Fibroblast of mammary gland (primary cell): ENCODE measurements around the gene HINFP.
"Not testable (repeated sequence)": the region's sequence is repeated elsewhere in the genome, so short reads cannot be mapped to it uniquely, and the experiment has no call there.

Experiments used
- DNase-seq: peaks from one replicate; pipeline ENCODE4 v3.0.0-alpha.2; 2010; ENCODE audit warnings: low read depth
- H3K4me3 ChIP-seq: 2 replicates; pipeline ENCODE4 v1.5.1; 2011; ENCODE audit warnings: low read depth, mild to moderate bottlenecking, low read length, moderate library complexity; ENCODE audit not compliant: control insufficient read depth
- TF ChIP-seq, protein P1 (sequence below): conservative IDR thresholded peaks from 2 replicates; pipeline ENCODE4 v1.5.1; 2011; ENCODE audit warnings: low read depth, low read length, inconsistent platforms; ENCODE audit not compliant: control insufficient read depth, insufficient read depth

HINFP gene

DNA sequence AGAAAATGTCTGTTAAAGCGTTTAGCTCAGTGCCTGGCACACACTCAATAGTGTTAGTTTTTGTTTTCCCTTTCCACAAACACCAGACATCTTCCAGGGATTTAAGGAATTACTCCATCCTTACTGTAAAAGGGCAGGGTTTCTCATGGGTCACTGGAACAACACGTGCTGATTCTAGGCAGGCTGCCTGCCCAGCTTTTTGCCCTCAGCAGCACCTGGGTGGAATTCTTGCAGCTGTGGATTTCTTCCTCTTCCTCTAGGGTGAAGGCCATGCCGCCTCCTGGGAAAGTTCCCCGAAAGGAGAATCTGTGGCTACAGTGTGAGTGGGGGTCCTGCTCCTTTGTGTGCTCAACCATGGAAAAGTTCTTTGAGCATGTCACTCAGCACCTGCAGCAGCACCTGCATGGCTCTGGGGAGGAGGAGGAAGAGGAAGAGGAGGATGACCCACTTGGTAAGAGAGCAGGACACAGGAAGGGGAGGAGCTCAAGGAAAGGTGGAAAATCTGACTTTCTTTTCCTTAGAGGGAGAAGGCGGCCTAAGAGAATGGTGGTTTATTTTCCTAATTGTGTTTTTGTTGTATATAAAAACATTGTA, 5.4 kb downstream of the HINFP start:
- TF ChIP-seq, protein P1, sequence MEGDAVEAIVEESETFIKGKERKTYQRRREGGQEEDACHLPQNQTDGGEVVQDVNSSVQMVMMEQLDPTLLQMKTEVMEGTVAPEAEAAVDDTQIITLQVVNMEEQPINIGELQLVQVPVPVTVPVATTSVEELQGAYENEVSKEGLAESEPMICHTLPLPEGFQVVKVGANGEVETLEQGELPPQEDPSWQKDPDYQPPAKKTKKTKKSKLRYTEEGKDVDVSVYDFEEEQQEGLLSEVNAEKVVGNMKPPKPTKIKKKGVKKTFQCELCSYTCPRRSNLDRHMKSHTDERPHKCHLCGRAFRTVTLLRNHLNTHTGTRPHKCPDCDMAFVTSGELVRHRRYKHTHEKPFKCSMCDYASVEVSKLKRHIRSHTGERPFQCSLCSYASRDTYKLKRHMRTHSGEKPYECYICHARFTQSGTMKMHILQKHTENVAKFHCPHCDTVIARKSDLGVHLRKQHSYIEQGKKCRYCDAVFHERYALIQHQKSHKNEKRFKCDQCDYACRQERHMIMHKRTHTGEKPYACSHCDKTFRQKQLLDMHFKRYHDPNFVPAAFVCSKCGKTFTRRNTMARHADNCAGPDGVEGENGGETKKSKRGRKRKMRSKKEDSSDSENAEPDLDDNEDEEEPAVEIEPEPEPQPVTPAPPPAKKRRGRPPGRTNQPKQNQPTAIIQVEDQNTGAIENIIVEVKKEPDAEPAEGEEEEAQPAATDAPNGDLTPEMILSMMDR: no peak
- no peak for DNase-seq
- H3K4me3 ChIP-seq: no peak overlapping the region

DNA sequence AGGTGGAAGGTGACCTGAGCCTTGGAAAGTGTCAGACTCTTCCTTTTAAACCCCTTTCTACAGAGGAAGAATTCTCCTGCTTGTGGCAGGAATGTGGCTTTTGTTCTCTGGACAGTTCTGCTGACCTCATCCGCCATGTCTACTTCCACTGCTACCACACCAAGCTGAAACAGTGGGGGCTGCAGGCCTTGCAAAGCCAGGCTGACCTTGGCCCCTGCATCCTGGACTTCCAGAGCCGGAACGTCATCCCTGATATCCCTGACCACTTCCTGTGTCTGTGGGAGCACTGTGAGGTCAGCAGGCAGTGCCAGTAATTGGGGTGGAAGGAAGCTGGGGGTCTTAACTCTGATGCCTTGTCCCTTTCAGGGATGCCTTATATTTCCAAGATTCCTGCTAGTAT, 9.3 kb downstream of the HINFP start:
- H3K4me3 ChIP-seq: no peak overlapping the region
- DNase-seq: peak; percentile 11
- TF ChIP-seq, protein P1: no peak

DNA sequence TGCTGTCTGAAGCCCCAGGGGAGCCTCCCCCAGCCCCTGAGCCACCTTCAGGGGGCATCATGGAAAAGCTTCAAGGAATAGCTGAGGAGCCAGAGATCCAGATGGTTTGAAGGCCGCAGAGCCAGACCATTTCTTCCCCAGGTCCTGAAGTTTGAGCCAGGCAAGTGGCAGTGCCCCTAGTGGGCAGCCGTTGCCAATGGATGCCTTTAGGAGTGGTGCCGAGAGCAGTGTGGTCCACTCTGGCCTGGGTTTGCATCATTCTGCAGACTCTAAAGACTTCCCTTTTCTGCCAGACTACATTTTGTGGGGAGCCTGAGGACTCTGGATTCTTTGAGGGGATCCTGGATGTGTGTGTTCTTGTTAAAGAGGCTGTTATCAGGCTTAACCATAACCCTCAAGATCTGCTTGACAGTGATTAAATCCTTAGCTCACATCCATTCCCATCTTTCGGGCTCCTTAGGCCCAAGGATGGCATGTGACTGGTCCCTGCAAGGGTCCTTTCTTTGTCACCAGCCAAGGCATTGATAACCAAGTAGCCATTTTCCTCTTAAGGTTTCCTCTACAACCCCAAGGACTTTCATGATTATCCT, 13.1 kb downstream of the HINFP start:
- H3K4me3 ChIP-seq: no peak overlapping the region
- TF ChIP-seq, protein P1: peak; percentile 48
- no peak for DNase-seq

DNA sequence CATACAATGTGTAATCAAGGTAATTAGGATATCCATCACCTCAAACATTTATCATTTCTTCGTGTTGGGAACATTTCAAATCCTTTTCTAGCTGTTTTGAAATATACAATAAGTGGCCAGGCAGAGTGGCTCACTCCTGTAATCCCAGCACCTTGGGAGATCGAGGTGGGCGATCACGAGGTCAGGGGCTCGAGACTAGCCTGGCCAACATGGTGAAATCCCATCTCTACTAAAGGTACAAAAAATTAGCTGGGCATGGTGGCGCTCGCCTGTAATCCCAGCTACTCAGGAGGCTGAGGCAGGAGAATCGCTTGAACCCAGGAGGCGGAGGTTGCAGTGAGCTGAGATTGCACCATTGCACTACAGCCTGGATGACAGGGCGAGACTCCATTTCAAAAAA, 17.9 kb downstream of the HINFP start:
- not testable (repeated sequence) for H3K4me3 ChIP-seq, DNase-seq

DNA sequence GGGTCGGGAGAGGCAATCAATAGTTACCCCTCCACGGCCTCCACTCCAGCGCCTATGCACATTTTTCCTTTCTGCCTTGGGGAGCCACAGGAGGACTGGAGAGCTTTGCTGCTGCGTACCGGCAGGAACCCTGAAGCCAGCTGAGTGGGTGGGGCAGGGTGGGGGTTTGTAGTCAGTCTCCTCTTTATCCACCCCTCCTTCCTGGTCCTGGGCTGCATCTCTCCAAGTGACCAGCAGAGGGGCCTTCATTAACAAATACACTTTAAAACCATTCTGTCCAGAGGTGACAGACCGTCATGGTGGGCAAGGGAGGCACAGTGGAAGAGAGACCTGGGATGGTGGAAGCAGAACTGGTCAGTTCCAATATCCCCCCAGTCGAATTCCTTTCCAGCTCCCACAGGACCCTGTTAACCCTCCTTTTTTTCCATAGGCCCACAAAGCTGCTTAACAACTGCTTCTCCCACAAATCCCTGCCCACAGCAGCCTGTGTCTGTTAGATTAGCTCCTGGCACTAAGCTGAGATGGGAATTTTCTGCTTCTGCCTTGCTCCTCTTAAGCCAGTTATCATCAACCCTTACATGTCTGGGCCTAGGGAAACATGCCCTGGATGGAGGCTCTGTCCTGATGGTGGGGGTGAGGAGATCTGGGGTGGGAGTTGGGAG, 23.6 kb downstream of the HINFP start:
- TF ChIP-seq, protein P1: peak; percentile 56
- DNase-seq: peak; percentile 70
- H3K4me3 ChIP-seq: no peak overlapping the region

DNA sequence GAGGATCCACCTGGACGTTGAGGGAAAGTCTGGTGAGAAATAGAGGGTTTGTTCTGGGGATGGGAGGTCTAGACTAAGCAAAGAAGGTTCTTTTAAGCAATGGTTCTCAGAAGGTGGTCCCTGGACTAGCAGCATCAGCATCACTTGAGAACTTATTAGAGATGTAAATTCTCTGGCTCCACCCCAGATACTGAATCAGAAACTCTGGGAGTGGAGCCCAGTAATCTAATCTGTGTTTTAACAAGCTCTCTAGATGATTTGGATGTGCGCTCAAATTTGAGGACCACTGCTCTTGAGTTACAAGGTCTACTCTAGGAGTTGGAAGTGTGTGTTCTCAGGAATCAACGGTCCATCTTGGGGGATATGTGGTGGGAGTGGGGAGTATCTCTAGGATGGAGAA, 24.2 kb downstream of the HINFP start:
- no peak for DNase-seq
- TF ChIP-seq, protein P1: no peak
- H3K4me3 ChIP-seq: no peak overlapping the region

DNA sequence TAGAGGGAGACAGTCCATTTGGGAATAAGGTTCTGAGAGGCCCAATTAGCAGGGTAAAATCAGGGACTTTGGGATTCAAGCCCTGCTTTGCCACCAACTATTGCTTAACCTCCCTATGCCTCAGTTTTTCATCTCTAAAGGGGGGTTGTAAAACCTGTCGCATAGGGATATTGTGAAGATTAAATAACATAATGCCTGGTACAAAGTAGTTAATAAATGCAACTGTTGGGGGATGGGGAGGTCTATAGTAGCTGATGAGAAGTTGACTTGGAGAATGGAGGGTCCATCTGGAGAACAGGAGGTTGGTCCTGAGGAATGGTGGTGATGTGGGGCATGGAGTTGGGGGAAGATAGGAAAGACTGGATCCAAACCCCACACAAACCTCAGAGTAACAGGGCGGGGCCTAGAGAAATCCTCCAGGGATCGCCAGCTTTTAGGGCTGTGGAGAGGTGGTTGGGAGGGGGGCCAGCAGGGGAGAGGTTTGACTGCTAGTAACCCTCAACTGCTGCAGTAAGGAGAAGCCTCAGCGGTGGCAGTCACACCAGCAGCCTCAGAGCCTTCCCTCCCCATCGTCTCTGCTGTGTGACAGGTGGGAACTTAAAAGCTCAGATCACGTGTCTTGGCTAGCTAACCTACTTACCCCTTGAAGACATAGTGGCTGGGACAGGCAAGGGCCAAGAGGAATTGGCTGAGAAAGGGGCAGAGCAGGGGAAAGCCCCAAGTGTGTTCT, 26.4 kb downstream of the HINFP start:
- TF ChIP-seq, protein P1: no peak

More for the DNA sequence above, 26.4 kb downstream of the HINFP start:
- DNase-seq: no peak
- no peak overlapping the region for H3K4me3 ChIP-seq
